ENCODE results near the gene SCYGR2.
"Not testable (repeated sequence)": the region's sequence is repeated elsewhere in the genome, so short reads cannot be mapped to it uniquely, and the experiment has no call there.

The SCYGR2 gene, protein sequence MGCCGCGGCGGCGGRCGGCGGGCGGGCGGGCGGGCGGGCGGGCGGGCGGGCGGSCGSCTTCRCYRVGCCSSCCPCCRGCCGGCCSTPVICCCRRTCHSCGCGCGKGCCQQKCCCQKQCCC

DNA sequence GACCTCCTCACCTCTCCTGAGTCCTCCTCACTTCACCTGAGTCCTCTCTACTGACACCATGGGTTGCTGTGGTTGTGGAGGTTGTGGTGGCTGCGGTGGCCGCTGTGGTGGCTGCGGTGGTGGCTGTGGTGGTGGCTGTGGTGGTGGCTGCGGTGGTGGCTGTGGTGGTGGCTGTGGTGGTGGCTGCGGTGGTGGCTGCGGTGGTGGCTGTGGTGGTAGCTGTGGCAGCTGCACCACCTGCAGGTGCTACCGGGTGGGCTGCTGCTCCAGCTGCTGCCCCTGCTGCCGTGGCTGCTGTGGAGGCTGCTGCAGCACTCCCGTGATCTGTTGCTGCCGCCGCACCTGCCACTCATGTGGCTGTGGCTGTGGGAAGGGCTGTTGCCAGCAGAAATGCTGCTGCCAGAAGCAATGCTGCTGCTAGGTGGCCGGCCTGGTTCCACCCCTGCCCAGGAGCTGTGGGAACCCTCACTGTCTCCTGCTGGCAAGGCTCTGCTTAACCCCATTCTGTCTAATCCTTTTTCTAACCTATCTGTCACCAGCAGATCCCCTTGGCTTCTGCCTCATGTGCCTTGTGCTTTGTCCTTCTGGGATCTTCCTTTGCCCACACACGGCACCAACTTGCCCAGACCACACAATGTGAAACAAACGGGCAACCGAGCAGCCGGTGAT, at the start of gene SCYGR2:
Gene SCYGR2 (plus strand): TSS at position 59 of the 669 bp plus-strand sequence. CDS start 0 bp downstream, at position 59.
- H3K4me3 ChIP-seq (ENCODE audit: control insufficient read depth, low read depth, low read length); DNase-seq (ENCODE audit: low read depth): not testable (repeated sequence)

DNA sequence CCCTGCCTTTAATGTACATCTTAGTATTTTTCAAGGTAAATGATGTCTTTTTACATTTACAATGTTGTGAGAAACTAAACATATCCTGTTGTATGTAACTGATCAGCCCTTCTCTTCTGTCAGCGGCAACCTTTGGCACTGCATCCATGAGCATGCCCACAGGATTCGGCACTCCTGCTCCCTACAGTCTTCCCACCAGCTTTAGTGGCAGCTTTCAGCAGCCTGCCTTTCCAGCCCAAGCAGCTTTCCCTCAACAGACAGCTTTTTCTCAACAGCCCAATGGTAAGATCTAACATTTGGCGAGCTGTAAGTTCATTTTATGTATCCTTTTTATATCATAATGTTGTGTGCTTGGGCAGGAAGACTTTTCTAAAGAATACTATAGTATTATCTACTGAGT, 46.9 kb upstream of the SCYGR2 start:
- DNase-seq (ENCODE audit: low read depth), result no peak
- TF ChIP-seq, protein P1, sequence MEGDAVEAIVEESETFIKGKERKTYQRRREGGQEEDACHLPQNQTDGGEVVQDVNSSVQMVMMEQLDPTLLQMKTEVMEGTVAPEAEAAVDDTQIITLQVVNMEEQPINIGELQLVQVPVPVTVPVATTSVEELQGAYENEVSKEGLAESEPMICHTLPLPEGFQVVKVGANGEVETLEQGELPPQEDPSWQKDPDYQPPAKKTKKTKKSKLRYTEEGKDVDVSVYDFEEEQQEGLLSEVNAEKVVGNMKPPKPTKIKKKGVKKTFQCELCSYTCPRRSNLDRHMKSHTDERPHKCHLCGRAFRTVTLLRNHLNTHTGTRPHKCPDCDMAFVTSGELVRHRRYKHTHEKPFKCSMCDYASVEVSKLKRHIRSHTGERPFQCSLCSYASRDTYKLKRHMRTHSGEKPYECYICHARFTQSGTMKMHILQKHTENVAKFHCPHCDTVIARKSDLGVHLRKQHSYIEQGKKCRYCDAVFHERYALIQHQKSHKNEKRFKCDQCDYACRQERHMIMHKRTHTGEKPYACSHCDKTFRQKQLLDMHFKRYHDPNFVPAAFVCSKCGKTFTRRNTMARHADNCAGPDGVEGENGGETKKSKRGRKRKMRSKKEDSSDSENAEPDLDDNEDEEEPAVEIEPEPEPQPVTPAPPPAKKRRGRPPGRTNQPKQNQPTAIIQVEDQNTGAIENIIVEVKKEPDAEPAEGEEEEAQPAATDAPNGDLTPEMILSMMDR (conservative IDR thresholded peaks at IDR 0.05; ENCODE audit: control insufficient read depth, insufficient read depth, low read depth, low read length), result no peak
- H3K4me3 ChIP-seq (ENCODE audit: control insufficient read depth, low read depth, low read length), result no peak overlapping the region

DNA sequence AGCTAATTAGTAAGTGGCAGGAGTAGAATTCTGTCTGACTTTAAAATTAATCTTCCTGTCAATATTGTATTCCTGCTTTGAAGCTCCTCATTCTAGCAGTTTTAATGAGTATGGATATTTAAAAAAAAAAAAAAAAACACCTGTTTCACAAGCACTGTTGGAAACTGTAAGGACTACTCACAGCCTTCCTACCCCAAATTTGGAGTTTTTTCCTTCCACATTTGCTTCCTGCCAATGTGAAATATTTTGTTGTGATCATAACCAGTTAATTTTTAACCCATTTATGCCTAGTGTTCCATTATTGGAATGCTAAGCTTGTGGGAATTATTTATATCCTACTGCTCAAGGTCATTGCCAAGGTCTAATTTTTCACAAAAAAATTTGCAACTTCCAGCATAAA, 36.1 kb upstream of the SCYGR2 start:
- H3K4me3 ChIP-seq (ENCODE audit: control insufficient read depth, low read depth, low read length), result no peak overlapping the region
- TF ChIP-seq, protein P1 (conservative IDR thresholded peaks at IDR 0.05; ENCODE audit: control insufficient read depth, insufficient read depth, low read depth, low read length), result no peak
- no peak for DNase-seq (ENCODE audit: low read depth)

DNA sequence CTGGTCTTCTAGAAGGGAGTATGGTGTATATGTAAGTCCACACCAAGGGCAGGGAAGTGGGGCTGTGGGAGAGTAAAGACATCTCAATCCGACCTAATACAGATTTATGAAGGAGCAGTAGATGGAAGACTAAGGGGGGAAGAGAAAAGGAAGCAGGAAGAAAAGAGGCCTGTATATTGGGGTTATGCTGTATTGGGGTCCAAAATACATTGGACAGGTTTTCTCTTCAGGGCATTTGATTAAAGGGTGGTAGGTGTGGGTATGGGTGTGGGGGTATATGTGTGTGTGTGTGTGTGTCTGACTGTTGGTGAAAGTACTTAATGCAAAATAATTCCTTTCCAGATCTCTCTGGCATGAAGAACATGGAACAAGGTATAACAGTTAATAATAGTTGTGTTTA, 33.6 kb upstream of the SCYGR2 start:
- TF ChIP-seq, protein P1 (conservative IDR thresholded peaks at IDR 0.05; ENCODE audit: control insufficient read depth, insufficient read depth, low read depth, low read length), result no peak
- DNase-seq (ENCODE audit: low read depth), result no peak
- H3K4me3 ChIP-seq (ENCODE audit: control insufficient read depth, low read depth, low read length), result no peak overlapping the region

DNA sequence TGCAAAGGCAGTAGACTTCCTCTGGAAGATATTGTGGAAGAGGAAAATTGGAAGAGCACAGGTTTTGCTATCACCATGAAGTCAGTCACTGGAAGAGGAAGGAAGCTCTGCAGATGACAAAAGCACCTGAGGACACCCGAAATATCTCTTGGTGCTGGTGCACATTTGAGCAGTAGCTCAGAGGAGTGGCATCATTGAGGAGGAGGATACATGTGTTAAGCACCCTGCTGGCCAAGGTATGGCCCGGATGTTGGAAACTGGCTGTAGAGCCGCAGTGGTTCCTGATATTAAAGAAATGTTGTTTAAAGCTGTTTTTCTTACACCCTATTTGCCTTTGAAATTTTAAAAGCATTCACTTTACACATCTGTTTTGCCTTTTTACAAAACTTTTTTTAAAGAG, 32.7 kb upstream of the SCYGR2 start:
- TF ChIP-seq, protein P1 (conservative IDR thresholded peaks at IDR 0.05; ENCODE audit: control insufficient read depth, insufficient read depth, low read depth, low read length), result no peak
- H3K4me3 ChIP-seq (ENCODE audit: control insufficient read depth, low read depth, low read length), result no peak overlapping the region
- DNase-seq (ENCODE audit: low read depth), result no peak

DNA sequence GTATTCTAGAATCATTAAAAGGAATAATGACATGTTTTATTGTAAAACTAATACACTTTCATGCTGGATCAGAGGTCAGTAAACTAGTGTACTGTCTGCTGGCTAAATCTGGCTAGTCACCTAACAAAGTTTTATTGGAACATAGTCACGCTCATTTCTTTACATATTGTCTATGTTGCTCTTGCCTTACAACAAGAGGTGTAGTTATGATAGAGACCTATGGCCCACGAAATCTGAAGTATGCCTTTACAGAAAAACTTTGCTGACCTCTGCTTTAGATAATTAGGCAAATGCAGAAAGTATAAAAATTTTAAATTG, 29.9 kb upstream of the SCYGR2 start:
- TF ChIP-seq, protein P1 (conservative IDR thresholded peaks at IDR 0.05; ENCODE audit: control insufficient read depth, insufficient read depth, low read depth, low read length), result no peak
- DNase-seq (ENCODE audit: low read depth), result no peak
- no peak overlapping the region for H3K4me3 ChIP-seq (ENCODE audit: control insufficient read depth, low read depth, low read length)

DNA sequence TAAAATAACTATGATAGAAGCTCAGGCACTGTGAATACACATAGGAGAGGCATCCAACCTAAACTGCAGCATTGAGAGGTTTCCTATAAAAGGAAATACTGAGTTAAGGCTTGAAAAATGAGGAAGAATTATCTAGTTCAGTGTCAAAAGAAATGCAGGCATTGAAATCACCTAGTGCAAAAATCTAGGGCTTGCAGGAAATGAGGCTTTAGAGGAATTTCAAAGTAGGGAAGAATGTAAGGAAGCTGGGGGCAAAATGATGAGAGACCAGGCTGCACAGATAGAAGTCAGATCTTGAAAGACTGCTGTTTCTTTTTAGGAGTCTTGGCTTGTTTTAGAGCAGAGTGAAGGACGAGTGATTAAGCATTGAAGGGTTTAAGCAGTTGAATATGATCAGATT, 28.1 kb upstream of the SCYGR2 start:
- H3K4me3 ChIP-seq (ENCODE audit: control insufficient read depth, low read depth, low read length), result no peak overlapping the region
- no peak for DNase-seq (ENCODE audit: low read depth)
- TF ChIP-seq, protein P1 (conservative IDR thresholded peaks at IDR 0.05; ENCODE audit: control insufficient read depth, insufficient read depth, low read depth, low read length), result no peak

All from fibroblast of mammary gland (primary cell).